Measurements from ENCODE around the gene HIPK1. TPM values are rescaled to one million over a fixed set of nuclear protein-coding genes. Genes with fewer than 3 reads are reported as not detected.

Gene HIPK1
- total and polyA plus RNA-seq, 2 of the 13 experiments (the other 11 are each of a cell fraction or from before 2014, with no cell fraction given), result 20.8 to 33.4 TPM

DNA sequence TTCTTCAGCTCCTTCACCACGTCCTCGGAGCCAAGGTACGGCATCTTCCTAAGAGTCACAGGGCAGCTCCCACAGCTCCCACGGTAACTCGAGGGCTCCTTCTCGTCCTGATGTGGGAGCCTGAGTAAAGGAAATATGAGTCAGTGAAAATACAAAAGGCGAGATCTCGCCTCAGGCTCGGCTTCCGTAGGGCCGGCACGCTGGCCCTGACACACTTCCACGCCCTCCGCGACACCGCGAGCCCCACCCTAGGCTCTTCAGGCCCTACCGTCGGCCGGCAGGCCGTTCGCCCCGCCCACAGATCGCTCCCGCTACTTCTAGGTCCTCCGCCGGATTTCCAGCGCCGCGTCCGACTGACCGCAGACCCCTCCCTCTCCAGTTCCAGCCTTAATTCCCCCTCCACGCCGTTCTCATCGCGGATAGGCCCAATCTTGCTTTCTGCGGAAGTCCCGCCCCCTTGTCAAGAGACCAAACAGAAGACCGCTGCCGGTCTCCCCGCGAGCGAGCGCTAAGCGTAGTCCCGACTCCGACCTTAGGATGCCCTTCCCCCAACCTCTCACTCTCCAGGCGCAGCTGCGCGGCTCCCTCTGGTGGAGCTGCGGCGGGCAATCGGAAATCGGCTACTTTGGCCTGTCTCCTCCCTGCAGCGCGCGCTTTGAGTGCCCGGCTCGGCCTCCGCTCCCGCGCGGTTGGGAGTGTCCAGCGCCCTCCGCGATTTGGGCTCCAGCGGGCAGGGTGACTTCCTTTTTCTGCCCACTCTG is 24.3 kb upstream of the HIPK1 start, which contains the start of the genes AP4B1 and DCLRE1B (continued):
- TF ChIP-seq U2AF1 (optimal IDR thresholded peaks at IDR 0.05; ENCODE audit: low read depth, low read length) (no peak), LCORL (IDR thresholded peaks at IDR 0.05) (no peak), LCORL (CRISPR knock-in tag; IDR thresholded peaks at IDR 0.05) (peak; percentile 81), ZNF101 (CRISPR knock-in tag; IDR thresholded peaks at IDR 0.05; ENCODE audit: borderline replicate concordance, low read depth) (no peak), RFXANK (CRISPR knock-in tag; IDR thresholded peaks at IDR 0.05) (0 out of 2 replicates have a peak, but pooled peaks have one; percentile 57), ZFX (CRISPR knock-in tag; IDR thresholded peaks at IDR 0.05; ENCODE audit: low read depth) (peak; percentile 91), RBFOX2 (IDR thresholded peaks at IDR 0.05; ENCODE audit: low read depth, low read length) (peak; percentile 66), CCAR2 (optimal IDR thresholded peaks at IDR 0.05; ENCODE audit: low read depth, low read length) (no peak), DMAP1 (CRISPR knock-in tag; IDR thresholded peaks at IDR 0.05) (peak; percentile 94), ZBTB8A (CRISPR knock-in tag; IDR thresholded peaks at IDR 0.05; ENCODE audit: borderline replicate concordance, low read depth) (no peak), ZNF274 (CRISPR knock-in tag; IDR thresholded peaks at IDR 0.05) (peak; percentile 60; the same call in 1 of the 2 replicates)
- TF ChIP-seq, protein P1, sequence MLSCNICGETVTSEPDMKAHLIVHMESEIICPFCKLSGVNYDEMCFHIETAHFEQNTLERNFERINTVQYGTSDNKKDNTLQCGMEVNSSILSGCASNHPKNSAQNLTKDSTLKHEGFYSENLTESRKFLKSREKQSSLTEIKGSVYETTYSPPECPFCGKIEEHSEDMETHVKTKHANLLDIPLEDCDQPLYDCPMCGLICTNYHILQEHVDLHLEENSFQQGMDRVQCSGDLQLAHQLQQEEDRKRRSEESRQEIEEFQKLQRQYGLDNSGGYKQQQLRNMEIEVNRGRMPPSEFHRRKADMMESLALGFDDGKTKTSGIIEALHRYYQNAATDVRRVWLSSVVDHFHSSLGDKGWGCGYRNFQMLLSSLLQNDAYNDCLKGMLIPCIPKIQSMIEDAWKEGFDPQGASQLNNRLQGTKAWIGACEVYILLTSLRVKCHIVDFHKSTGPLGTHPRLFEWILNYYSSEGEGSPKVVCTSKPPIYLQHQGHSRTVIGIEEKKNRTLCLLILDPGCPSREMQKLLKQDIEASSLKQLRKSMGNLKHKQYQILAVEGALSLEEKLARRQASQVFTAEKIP (CRISPR knock-in tag; IDR thresholded peaks at IDR 0.05; ENCODE audit: borderline replicate concordance), result no peak
- TF ChIP-seq, protein P2, sequence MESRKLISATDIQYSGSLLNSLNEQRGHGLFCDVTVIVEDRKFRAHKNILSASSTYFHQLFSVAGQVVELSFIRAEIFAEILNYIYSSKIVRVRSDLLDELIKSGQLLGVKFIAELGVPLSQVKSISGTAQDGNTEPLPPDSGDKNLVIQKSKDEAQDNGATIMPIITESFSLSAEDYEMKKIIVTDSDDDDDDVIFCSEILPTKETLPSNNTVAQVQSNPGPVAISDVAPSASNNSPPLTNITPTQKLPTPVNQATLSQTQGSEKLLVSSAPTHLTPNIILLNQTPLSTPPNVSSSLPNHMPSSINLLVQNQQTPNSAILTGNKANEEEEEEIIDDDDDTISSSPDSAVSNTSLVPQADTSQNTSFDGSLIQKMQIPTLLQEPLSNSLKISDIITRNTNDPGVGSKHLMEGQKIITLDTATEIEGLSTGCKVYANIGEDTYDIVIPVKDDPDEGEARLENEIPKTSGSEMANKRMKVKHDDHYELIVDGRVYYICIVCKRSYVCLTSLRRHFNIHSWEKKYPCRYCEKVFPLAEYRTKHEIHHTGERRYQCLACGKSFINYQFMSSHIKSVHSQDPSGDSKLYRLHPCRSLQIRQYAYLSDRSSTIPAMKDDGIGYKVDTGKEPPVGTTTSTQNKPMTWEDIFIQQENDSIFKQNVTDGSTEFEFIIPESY (CRISPR knock-in tag; IDR thresholded peaks at IDR 0.05), result peak; percentile 13; the same call in 1 of the 2 replicates
- TF ChIP-seq, protein P3, sequence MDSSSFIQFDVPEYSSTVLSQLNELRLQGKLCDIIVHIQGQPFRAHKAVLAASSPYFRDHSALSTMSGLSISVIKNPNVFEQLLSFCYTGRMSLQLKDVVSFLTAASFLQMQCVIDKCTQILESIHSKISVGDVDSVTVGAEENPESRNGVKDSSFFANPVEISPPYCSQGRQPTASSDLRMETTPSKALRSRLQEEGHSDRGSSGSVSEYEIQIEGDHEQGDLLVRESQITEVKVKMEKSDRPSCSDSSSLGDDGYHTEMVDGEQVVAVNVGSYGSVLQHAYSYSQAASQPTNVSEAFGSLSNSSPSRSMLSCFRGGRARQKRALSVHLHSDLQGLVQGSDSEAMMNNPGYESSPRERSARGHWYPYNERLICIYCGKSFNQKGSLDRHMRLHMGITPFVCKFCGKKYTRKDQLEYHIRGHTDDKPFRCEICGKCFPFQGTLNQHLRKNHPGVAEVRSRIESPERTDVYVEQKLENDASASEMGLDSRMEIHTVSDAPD (CRISPR knock-in tag; IDR thresholded peaks at IDR 0.05), result peak; percentile 27; the same call in 1 of the 2 replicates
- TF ChIP-seq, protein P4, sequence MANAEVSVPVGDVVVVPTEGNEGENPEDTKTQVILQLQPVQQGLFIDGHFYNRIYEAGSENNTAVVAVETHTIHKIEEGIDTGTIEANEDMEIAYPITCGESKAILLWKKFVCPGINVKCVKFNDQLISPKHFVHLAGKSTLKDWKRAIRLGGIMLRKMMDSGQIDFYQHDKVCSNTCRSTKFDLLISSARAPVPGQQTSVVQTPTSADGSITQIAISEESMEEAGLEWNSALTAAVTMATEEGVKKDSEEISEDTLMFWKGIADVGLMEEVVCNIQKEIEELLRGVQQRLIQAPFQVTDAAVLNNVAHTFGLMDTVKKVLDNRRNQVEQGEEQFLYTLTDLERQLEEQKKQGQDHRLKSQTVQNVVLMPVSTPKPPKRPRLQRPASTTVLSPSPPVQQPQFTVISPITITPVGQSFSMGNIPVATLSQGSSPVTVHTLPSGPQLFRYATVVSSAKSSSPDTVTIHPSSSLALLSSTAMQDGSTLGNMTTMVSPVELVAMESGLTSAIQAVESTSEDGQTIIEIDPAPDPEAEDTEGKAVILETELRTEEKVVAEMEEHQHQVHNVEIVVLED (CRISPR knock-in tag; IDR thresholded peaks at IDR 0.05; ENCODE audit: borderline replicate concordance), result peak; percentile 92
- TF ChIP-seq, protein P5, sequence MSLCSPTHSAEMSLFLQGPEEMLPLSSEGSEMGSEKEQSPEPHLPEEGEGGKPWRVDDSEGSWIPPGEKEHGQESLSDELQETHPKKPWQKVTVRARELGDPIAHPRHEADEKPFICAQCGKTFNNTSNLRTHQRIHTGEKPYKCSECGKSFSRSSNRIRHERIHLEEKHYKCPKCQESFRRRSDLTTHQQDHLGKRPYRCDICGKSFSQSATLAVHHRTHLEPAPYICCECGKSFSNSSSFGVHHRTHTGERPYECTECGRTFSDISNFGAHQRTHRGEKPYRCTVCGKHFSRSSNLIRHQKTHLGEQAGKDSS (CRISPR knock-in tag; IDR thresholded peaks at IDR 0.05; ENCODE audit: borderline replicate concordance, low read depth), result no peak; the same call in 1 of the 2 replicates
- TF ChIP-seq, protein P6, sequence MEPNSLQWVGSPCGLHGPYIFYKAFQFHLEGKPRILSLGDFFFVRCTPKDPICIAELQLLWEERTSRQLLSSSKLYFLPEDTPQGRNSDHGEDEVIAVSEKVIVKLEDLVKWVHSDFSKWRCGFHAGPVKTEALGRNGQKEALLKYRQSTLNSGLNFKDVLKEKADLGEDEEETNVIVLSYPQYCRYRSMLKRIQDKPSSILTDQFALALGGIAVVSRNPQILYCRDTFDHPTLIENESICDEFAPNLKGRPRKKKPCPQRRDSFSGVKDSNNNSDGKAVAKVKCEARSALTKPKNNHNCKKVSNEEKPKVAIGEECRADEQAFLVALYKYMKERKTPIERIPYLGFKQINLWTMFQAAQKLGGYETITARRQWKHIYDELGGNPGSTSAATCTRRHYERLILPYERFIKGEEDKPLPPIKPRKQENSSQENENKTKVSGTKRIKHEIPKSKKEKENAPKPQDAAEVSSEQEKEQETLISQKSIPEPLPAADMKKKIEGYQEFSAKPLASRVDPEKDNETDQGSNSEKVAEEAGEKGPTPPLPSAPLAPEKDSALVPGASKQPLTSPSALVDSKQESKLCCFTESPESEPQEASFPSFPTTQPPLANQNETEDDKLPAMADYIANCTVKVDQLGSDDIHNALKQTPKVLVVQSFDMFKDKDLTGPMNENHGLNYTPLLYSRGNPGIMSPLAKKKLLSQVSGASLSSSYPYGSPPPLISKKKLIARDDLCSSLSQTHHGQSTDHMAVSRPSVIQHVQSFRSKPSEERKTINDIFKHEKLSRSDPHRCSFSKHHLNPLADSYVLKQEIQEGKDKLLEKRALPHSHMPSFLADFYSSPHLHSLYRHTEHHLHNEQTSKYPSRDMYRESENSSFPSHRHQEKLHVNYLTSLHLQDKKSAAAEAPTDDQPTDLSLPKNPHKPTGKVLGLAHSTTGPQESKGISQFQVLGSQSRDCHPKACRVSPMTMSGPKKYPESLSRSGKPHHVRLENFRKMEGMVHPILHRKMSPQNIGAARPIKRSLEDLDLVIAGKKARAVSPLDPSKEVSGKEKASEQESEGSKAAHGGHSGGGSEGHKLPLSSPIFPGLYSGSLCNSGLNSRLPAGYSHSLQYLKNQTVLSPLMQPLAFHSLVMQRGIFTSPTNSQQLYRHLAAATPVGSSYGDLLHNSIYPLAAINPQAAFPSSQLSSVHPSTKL (CRISPR knock-in tag; IDR thresholded peaks at IDR 0.05), result peak; percentile 72
